Measurements from ENCODE around the gene PRPF19.

PRPF19 gene

DNA sequence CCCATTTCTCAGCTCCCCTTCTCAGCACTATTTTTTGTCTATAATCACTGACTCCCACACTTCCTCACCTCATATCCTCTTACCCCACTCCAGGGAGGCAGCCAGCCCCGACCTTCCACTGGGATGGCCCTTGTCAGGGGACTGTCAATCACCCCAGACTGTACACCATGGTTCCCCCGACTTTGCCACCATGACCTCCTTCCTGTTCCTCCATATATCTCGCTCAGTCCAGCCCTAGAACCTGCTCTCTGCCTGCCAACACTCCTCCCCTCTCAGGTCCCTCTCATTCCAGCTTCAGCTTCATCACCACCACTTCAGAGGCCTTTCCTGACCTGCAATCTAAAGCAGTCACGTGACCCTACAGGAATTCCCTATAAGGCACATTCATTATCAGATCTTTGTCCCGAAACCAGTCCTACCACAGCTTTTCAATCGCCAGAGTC is 16.5 kb downstream of the PRPF19 start:
- Histone ChIP-seq H3K27me3 (ENCODE audit: control insufficient read depth in 1 of 2, insufficient read depth in 2 of 2, low read length in 2 of 2) (no peaks in the 10 kb centered on the region), H3K9me3 (ENCODE audit: control insufficient read depth in 2 of 2, low read length in 2 of 2) (no peaks in the 10 kb centered on the region), H3K36me3 (ENCODE audit: control insufficient read depth in 2 of 2, insufficient read depth in 2 of 2, low read length in 2 of 2) (peaks cover 9 to 31% of the 10 kb centered on the region in 2 donors), H3K9ac (ENCODE audit: low read length in 2 of 2) (no peak overlapping the region), H3K4me1 (ENCODE audit: control insufficient read depth, insufficient read depth, low read length) (peaks cover 2% of the 10 kb centered on the region), H3K27ac (ENCODE audit: low read length) (no peak overlapping the region), H3K4me3 (ENCODE audit: low read length in 2 of 2) (no peak overlapping the region)

DNA sequence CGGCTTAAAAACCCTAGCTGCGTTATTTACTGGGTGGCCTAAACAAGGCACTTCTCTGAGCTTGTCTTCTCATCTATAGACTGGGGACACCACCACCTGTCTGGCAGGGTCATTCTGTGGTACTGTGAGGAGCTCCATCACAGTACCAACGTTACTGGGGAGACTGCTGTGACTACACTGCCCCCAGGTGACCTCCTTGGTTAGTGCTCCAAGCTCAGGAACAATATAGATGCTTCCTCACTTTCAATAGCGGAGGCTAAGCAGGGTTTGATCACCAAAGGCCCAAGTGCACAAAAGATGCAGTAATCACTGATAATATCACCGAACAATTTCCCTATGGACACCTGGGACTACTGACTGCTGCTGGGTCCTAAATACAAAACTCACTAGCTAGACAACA is 18.8 kb downstream of the PRPF19 start:
- peaks cover 8 to 16% of the 10 kb centered on the region in 2 donors for H3K36me3 ChIP-seq (ENCODE audit: control insufficient read depth in 2 of 2, insufficient read depth in 2 of 2, low read length in 2 of 2)
- no peaks in the 10 kb centered on the region for H3K9me3 ChIP-seq (ENCODE audit: control insufficient read depth in 2 of 2, low read length in 2 of 2)
- no peaks in the 10 kb centered on the region for H3K27me3 ChIP-seq (ENCODE audit: control insufficient read depth in 1 of 2, insufficient read depth in 2 of 2, low read length in 2 of 2)
- peaks cover 2% of the 10 kb centered on the region for H3K4me1 ChIP-seq (ENCODE audit: control insufficient read depth, insufficient read depth, low read length)
- H3K9ac ChIP-seq (ENCODE audit: low read length in 2 of 2), result no peak overlapping the region
- H3K27ac ChIP-seq (ENCODE audit: low read length), result no peak overlapping the region
- H3K4me3 ChIP-seq (ENCODE audit: low read length in 2 of 2), result no peak overlapping the region

DNA sequence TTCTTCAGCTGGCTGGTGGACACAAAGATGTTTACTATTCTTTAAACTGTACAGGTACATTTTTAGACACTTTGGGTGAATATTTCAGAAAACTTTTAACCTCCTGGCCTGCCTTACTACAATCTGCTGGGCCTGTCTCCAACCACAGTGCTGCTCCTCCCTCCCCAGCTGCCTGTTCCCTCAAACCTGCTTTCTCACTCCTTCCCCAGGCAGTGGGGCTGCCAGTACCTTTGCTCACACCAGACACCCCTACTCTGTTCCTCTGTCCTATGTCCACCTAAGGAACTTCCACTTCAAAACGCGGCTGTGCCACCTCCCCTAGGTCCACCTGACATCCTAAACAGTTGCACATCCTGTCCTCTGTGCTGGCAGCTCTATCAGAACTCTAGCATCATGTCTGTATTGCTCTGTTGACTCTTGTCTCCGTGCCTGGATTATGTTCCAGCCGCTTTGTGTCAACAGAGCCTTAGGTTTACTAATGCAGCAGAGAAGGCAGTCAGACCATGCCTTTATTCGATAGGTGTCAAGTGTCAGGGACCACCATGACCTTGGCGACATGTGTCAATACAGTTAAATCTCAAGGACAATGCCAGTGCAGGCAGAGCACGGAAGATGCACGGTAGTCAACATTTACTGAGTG is 25.6 kb downstream of the PRPF19 start:
- Histone ChIP-seq H3K9ac (ENCODE audit: low read length in 2 of 2) (no peak overlapping the region), H3K36me3 (ENCODE audit: control insufficient read depth in 2 of 2, insufficient read depth in 2 of 2, low read length in 2 of 2) (peaks cover 6 to 10% of the 10 kb centered on the region in 2 donors), H3K4me1 (ENCODE audit: control insufficient read depth, insufficient read depth, low read length) (peaks cover 12% of the 10 kb centered on the region), H3K4me3 (ENCODE audit: low read length in 2 of 2) (no peak overlapping the region), H3K27ac (ENCODE audit: low read length) (no peak overlapping the region), H3K9me3 (ENCODE audit: control insufficient read depth in 2 of 2, low read length in 2 of 2) (no peaks in the 10 kb centered on the region), H3K27me3 (ENCODE audit: control insufficient read depth in 1 of 2, insufficient read depth in 2 of 2, low read length in 2 of 2) (no peaks in the 10 kb centered on the region)

DNA sequence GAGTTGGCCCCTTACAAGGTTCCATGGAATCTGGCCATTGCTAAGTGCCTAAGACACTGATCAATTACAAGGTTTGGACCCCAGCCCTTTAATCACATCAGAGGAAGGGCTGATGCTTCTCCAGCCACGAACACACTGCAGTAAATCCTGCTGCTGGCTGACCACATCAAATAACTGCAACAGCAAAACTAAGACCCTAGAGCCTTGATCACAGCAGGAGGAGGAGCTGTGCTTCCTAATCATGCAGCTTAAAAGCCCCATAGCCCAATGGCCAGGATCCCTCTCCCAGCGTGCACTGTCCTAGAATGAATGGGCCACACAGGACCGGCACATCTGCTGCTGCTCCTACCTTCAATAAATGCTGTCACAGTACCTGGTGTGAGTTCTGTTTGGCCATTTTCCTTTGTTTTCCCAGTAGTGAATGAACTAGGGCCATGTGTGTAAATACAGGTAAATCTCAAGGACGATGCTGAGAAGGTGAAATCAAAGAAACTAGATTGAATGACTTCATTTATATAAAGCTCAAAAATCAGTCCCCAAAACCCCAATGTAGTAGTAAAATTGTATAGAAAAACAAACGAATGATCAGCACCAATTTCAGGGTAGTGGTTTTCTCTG is 26.3 kb downstream of the PRPF19 start:
- no peak overlapping the region for H3K9ac ChIP-seq (ENCODE audit: low read length in 2 of 2)
- no peak overlapping the region for H3K27ac ChIP-seq (ENCODE audit: low read length)
- peaks cover 6 to 10% of the 10 kb centered on the region in 2 donors for H3K36me3 ChIP-seq (ENCODE audit: control insufficient read depth in 2 of 2, insufficient read depth in 2 of 2, low read length in 2 of 2)
- no peaks in the 10 kb centered on the region for H3K27me3 ChIP-seq (ENCODE audit: control insufficient read depth in 1 of 2, insufficient read depth in 2 of 2, low read length in 2 of 2)
- H3K4me1 ChIP-seq (ENCODE audit: control insufficient read depth, insufficient read depth, low read length), result peaks cover 12% of the 10 kb centered on the region
- H3K4me3 ChIP-seq (ENCODE audit: low read length in 2 of 2), result no peak overlapping the region
- no peaks in the 10 kb centered on the region for H3K9me3 ChIP-seq (ENCODE audit: control insufficient read depth in 2 of 2, low read length in 2 of 2)

DNA sequence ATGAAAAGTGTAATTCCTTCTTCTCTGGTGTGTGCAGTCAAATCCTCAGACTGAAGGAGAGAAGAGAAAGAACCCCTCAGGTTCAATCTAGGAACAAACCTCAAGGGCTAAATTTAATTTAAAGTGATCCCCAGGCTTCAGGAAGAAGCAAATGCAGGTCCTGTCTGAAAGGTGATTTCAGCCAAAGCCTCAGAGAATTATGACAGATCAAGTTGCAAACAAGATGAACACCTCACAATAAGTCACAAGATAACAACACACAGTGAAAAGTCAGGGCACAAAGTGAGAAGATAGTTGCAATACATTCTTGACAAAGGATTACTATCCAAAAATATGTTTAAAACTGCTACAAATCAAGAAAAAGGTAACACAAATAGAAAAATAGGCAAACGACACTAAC is 27.3 kb downstream of the PRPF19 start:
- no peak overlapping the region for H3K27ac ChIP-seq (ENCODE audit: low read length)
- H3K9me3 ChIP-seq (ENCODE audit: control insufficient read depth in 2 of 2, low read length in 2 of 2), result no peaks in the 10 kb centered on the region
- H3K36me3 ChIP-seq (ENCODE audit: control insufficient read depth in 2 of 2, insufficient read depth in 2 of 2, low read length in 2 of 2), result peaks cover 6 to 10% of the 10 kb centered on the region in 2 donors
- H3K4me1 ChIP-seq (ENCODE audit: control insufficient read depth, insufficient read depth, low read length), result peaks cover 12% of the 10 kb centered on the region
- H3K27me3 ChIP-seq (ENCODE audit: control insufficient read depth in 1 of 2, insufficient read depth in 2 of 2, low read length in 2 of 2), result no peaks in the 10 kb centered on the region
- no peak overlapping the region for H3K4me3 ChIP-seq (ENCODE audit: low read length in 2 of 2)
- H3K9ac ChIP-seq (ENCODE audit: low read length in 2 of 2), result no peak overlapping the region

DNA sequence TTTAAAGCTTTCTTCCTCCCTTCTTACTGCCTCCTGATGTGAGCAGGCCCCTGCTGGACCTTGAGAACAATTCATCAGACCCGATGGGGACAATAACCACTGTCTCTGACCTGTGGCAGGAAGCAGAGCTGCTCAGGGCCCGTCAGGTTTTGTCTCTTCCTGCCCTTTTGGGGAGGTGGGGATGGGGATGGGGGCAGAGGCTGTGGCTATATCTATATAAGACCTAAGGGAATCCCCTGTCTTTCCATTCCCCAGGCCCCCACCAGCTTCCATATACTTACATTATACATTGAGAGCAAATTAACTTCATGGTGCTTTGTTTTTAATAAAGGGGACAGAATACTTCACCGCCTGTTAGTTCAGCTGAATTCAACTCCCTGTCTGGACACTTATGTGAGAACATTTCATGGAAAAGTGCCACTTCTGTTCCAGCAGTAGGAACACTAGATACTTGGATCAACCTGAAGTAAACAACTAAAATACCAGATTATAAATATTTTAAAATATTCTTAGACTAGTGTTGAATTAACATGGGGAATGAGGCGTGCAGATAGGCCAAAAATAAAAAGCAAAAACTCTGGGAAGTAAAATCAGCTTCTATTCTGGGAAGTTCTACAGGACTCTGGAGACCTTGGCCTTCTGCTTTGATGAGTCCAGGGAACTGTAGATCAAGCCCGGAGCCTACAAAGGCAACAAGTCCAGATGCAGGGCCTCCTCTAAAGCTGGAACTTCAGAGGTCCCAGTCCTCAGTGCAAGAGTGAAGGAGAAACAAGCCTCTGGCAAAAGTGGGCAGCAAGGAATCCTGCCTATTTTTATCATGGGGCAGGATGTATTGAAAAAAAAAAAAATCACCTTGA is 27.9 kb downstream of the PRPF19 start:
- Histone ChIP-seq H3K27ac (ENCODE audit: low read length) (peak overlapping the region; percentile 37), H3K4me1 (ENCODE audit: control insufficient read depth, insufficient read depth, low read length) (peaks cover 12% of the 10 kb centered on the region), H3K27me3 (ENCODE audit: control insufficient read depth in 1 of 2, insufficient read depth in 2 of 2, low read length in 2 of 2) (no peaks in the 10 kb centered on the region), H3K36me3 (ENCODE audit: control insufficient read depth in 2 of 2, insufficient read depth in 2 of 2, low read length in 2 of 2) (peaks cover 6 to 10% of the 10 kb centered on the region in 2 donors), H3K9ac (ENCODE audit: low read length in 2 of 2) (no peak overlapping the region), H3K9me3 (ENCODE audit: control insufficient read depth in 2 of 2, low read length in 2 of 2) (no peaks in the 10 kb centered on the region), H3K4me3 (ENCODE audit: low read length in 2 of 2) (no peak overlapping the region)

DNA sequence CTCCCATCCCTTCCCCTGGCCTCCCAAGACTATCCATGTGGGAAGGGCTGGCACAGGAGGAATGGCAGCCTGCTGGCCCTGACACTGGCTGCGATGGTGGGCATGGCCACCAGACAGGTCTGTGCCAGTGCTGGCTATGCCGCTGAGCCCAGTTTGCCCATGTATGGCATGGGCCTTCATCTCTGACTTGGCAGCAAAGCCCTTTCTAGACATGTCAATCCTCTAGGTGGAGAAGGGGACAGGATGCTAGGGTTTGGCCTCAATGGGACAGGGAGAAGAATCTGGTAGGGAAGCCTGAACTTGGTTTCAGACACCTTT is 30.3 kb downstream of the PRPF19 start:
- no peaks in the 10 kb centered on the region for H3K9me3 ChIP-seq (ENCODE audit: control insufficient read depth in 2 of 2, low read length in 2 of 2)
- H3K4me1 ChIP-seq (ENCODE audit: control insufficient read depth, insufficient read depth, low read length), result peaks cover 17% of the 10 kb centered on the region
- no peak overlapping the region for H3K27ac ChIP-seq (ENCODE audit: low read length)
- no peaks in the 10 kb centered on the region for H3K27me3 ChIP-seq (ENCODE audit: control insufficient read depth in 1 of 2, insufficient read depth in 2 of 2, low read length in 2 of 2)
- no peak overlapping the region for H3K9ac ChIP-seq (ENCODE audit: low read length in 2 of 2)
- H3K4me3 ChIP-seq (ENCODE audit: low read length in 2 of 2), result no peak overlapping the region
- H3K36me3 ChIP-seq (ENCODE audit: control insufficient read depth in 2 of 2, insufficient read depth in 2 of 2, low read length in 2 of 2), result peaks cover 6 to 10% of the 10 kb centered on the region in 2 donors

DNA sequence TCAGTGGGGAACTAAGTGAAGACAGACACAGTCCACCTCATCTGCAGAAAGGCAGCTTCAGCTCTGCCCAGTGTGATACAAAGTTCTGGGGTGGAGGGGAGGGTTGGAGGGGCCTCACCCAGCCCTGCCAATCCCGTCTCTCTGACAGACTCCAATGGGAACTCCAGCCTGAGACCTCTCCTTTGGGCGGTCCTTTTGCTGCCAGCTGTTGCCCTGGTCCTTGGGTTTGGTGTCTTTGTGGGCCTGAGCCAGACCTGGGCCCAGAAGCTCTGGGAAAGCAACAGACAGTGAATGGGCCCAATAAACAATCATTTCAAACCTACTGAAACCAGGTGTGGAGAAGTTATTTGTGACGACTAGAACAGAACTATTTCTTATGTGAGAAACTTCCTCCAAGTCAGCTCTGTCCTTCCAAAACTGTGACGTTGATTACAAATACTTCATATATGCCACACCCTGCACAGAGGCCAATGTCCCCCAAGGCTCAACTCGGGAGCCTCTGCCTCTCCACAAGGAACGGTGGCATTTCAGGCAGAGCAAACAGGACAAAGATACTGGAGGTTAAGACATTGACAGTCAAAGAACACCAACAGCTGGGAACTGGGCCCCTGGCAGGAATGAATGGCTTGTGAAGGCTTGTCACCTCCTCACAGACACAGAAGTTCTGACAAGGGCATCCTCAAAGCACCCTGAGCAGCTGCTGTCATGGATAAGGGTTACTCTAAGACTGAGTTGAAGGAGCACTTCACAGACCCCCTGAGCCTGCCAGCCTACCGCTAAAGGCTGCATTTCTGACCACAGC is 30.8 kb downstream of the PRPF19 start:
- H3K4me3 ChIP-seq (ENCODE audit: low read length in 2 of 2), result no peak overlapping the region
- H3K36me3 ChIP-seq (ENCODE audit: control insufficient read depth in 2 of 2, insufficient read depth in 2 of 2, low read length in 2 of 2), result peaks cover 5 to 6% of the 10 kb centered on the region in 2 donors
- H3K27ac ChIP-seq (ENCODE audit: low read length), result no peak overlapping the region
- H3K9ac ChIP-seq (ENCODE audit: low read length in 2 of 2), result no peak overlapping the region
- H3K27me3 ChIP-seq (ENCODE audit: control insufficient read depth in 1 of 2, insufficient read depth in 2 of 2, low read length in 2 of 2), result no peaks in the 10 kb centered on the region
- peaks cover 15% of the 10 kb centered on the region for H3K4me1 ChIP-seq (ENCODE audit: control insufficient read depth, insufficient read depth, low read length)
- no peaks in the 10 kb centered on the region for H3K9me3 ChIP-seq (ENCODE audit: control insufficient read depth in 2 of 2, low read length in 2 of 2)

DNA sequence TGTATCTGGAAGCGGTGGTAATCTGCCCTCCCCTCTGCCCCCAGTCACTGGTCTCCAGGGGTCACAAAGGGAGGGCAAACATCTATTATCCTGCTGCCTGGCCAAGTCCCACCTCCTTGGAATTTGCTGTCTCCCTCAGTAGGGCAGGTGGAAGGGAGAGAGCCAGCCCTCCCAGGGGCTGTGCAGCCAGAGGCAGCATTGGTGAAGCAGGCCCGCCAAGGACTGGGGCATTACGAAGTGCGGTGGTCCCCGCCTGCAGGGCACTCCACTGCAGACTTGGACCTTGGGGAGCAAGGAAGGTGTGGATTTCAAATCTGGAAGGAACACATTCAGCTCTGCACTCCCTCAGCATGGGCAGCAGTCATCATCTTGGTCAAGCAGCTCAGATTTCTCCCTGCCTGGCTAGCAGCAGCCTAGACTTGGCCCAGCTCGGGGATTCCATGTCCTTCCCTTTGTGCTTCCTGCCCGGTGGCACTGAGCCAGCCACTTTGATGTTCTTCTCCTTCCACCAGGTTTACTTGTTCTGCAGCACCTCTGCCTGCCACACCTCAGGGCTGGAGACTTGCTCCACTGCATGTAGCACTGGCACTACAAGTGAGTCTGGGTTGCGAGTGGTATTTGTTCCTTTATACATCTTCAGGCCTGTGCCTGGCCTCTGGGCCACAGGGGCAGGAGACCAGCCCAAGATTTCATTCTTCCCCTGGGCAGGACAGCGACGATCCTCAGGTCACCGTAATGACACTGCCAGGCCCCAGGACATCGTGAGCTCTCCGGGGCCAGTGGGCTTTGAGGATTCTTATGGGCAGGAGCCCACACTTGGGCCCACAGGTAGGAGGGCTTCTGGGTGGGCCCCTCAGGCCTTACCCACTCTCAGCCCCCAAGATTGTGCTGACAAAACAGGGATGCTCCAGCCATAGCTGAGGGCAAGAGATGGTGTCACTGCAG is 31.7 kb downstream of the PRPF19 start:
- peaks cover 10% of the 10 kb centered on the region for H3K4me1 ChIP-seq (ENCODE audit: control insufficient read depth, insufficient read depth, low read length)
- peaks cover under 1% of the 10 kb centered on the region in 2 donors for H3K36me3 ChIP-seq (ENCODE audit: control insufficient read depth in 2 of 2, insufficient read depth in 2 of 2, low read length in 2 of 2)
- H3K27me3 ChIP-seq (ENCODE audit: control insufficient read depth in 1 of 2, insufficient read depth in 2 of 2, low read length in 2 of 2), result peaks cover 0 to 3% of the 10 kb centered on the region in 2 donors
- no peak overlapping the region for H3K4me3 ChIP-seq (ENCODE audit: low read length in 2 of 2)
- H3K9me3 ChIP-seq (ENCODE audit: control insufficient read depth in 2 of 2, low read length in 2 of 2), result no peaks in the 10 kb centered on the region
- no peak overlapping the region for H3K9ac ChIP-seq (ENCODE audit: low read length in 2 of 2)
- no peak overlapping the region for H3K27ac ChIP-seq (ENCODE audit: low read length)
